ENCODE measurements around the gene RAPGEF6.

DNA sequence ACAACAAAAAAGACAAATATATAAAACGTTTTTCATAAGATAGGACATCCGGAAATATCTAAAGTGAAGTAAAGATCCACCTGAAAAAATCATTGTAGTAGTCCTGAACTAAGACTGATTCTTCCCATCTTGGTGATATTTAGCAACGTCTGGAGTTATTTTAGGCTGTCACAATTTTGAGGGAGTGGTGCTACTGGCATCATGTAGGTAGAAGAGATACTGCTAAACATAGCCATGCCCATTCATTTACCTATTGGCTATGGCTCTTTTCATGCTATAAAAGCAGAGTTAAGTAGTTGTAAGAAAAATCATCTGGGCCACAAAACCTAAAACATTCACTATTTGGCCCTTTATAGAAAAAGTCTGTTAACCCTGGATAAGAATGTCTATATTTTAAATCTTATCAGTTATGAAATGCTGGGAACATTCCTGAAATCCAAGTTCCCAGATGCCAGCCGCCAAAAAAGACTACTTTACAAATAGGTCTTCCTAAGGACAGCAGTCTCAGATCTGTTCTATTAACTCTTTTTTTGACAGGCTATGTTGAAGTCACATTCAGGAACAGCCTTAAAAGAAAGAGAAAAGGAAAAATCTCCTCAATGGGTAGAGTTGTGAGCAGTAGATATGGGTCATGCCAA lies 27.0 kb downstream of the RAPGEF6 start:
- TF ChIP-seq, protein P1, sequence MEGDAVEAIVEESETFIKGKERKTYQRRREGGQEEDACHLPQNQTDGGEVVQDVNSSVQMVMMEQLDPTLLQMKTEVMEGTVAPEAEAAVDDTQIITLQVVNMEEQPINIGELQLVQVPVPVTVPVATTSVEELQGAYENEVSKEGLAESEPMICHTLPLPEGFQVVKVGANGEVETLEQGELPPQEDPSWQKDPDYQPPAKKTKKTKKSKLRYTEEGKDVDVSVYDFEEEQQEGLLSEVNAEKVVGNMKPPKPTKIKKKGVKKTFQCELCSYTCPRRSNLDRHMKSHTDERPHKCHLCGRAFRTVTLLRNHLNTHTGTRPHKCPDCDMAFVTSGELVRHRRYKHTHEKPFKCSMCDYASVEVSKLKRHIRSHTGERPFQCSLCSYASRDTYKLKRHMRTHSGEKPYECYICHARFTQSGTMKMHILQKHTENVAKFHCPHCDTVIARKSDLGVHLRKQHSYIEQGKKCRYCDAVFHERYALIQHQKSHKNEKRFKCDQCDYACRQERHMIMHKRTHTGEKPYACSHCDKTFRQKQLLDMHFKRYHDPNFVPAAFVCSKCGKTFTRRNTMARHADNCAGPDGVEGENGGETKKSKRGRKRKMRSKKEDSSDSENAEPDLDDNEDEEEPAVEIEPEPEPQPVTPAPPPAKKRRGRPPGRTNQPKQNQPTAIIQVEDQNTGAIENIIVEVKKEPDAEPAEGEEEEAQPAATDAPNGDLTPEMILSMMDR (IDR thresholded peaks at IDR 0.05; ENCODE audit: poor library complexity, severe bottlenecking) = no peak
- TF ChIP-seq EZH2 (IDR thresholded peaks at IDR 0.05; ENCODE audit: borderline replicate concordance, insufficient read depth, low read length, poor library complexity, severe bottlenecking) (no peak), MXI1 (conservative IDR thresholded peaks at IDR 0.05; ENCODE audit: poor library complexity, severe bottlenecking) (no peak), POLR2AphosphoS5 (IDR thresholded peaks at IDR 0.05) (no peak), TAF1 (IDR thresholded peaks at IDR 0.05; ENCODE audit: low read depth) (no peak), RAD21 (conservative IDR thresholded peaks at IDR 0.05) (no peak), EP300 (conservative IDR thresholded peaks at IDR 0.05; ENCODE audit: poor library complexity, severe bottlenecking) (no peak), SMC3 (conservative IDR thresholded peaks at IDR 0.05; ENCODE audit: poor library complexity) (no peak)
- TF ChIP-seq, protein P2, sequence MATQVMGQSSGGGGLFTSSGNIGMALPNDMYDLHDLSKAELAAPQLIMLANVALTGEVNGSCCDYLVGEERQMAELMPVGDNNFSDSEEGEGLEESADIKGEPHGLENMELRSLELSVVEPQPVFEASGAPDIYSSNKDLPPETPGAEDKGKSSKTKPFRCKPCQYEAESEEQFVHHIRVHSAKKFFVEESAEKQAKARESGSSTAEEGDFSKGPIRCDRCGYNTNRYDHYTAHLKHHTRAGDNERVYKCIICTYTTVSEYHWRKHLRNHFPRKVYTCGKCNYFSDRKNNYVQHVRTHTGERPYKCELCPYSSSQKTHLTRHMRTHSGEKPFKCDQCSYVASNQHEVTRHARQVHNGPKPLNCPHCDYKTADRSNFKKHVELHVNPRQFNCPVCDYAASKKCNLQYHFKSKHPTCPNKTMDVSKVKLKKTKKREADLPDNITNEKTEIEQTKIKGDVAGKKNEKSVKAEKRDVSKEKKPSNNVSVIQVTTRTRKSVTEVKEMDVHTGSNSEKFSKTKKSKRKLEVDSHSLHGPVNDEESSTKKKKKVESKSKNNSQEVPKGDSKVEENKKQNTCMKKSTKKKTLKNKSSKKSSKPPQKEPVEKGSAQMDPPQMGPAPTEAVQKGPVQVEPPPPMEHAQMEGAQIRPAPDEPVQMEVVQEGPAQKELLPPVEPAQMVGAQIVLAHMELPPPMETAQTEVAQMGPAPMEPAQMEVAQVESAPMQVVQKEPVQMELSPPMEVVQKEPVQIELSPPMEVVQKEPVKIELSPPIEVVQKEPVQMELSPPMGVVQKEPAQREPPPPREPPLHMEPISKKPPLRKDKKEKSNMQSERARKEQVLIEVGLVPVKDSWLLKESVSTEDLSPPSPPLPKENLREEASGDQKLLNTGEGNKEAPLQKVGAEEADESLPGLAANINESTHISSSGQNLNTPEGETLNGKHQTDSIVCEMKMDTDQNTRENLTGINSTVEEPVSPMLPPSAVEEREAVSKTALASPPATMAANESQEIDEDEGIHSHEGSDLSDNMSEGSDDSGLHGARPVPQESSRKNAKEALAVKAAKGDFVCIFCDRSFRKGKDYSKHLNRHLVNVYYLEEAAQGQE (IDR thresholded peaks at IDR 0.05; ENCODE audit: borderline replicate concordance) = no peak

Data from neural cell (in vitro differentiated cells).